Psoas muscle (tissue), 7 donors: ENCODE results near the gene KCNG2. TPM values are rescaled to one million over a fixed set of nuclear protein-coding genes. Genes with fewer than 3 reads are reported as not detected.

Experiments
- polyA plus RNA-seq, 3 donors: library from polyadenylated mRNA; stranded (reverse); fragments of 200-250 nt; gene quantifications; one replicate each; pipeline ENCODE4 v1.2.3, GENCODE V29; 2013
- total RNA-seq, 4 donors: library from RNA; stranded (reverse); fragmentation: NEBNext Ultra II Directional in 2 of 4; extraction: Animal tissue kit (Norgen Biotek cat#: 25700) in 2 of 4; gene quantifications; one replicate each; pipeline versions ENCODE4 v1.2.1 to v1.2.4, GENCODE V29; 2021 to 2023
- donor health status: healthy with polysubstance abuse.
- donor health status: DM: no; HTN: no; CAD: no; lungs with moderate emphysema.
- donor health status: Bipolar disorder and iron deficiency.
- donor health status: healthy.
- donor health status: DM: no; HTN: no; CAD: no.
- donor health status: DM: no; HTN: no; CAD: no.
- donor health status: DM: yes; HTN: yes; CAD: no.

The KCNG2 gene
- total and polyA plus RNA-seq, 7 donors = 0.04 to 0.54 (median 0.27) TPM; not detected in 2

Other genes starting within 250 kb of the KCNG2 start
- gene CTDP1, start 118.1 kb upstream of the KCNG2 start, total RNA-seq = 10 to 100 TPM in 2 of 4 donors, 1 to 10 TPM in 2; 7.6 to 21.6 (median 12.6) TPM
- 10 to 100 TPM; 10.7 to 17.6 (median 12.4) TPM for gene CTDP1, start 118.1 kb upstream of the KCNG2 start, polyA plus RNA-seq
- gene SLC66A2, start 153.7 kb downstream of the KCNG2 start, total RNA-seq = 100 to 1,000 TPM in 2 of 4 donors, 10 to 100 TPM in 2; 36.4 to 160 (median 72.7) TPM
- gene SLC66A2, start 153.7 kb downstream of the KCNG2 start, polyA plus RNA-seq = 10 to 100 TPM; 53.4 to 79.3 (median 67.7) TPM
- gene HSBP1L1, start 166.7 kb downstream of the KCNG2 start, total RNA-seq = 1 to 10 TPM; 2.5 to 9.3 (median 8.4) TPM
- gene HSBP1L1, start 166.7 kb downstream of the KCNG2 start, polyA plus RNA-seq = 10 to 100 TPM in 2 of 3 donors, 1 to 10 TPM in 1; 5.0 to 11.9 (median 10.2) TPM
- gene TXNL4A, start 190.6 kb downstream of the KCNG2 start, total RNA-seq = 100 to 1,000 TPM in 3 of 4 donors, 10 to 100 TPM in 1; 81.5 to 147 (median 108) TPM
- 100 to 1,000 TPM; 111 to 217 (median 150) TPM for gene TXNL4A, start 190.6 kb downstream of the KCNG2 start, polyA plus RNA-seq
- 10 to 100 TPM; 17.9 to 29.0 (median 19.0) TPM for gene RBFA, start 236.5 kb downstream of the KCNG2 start, total RNA-seq
- 10 to 100 TPM; 19.1 to 25.0 (median 20.0) TPM for gene RBFA, start 236.5 kb downstream of the KCNG2 start, polyA plus RNA-seq